Stimulated activated memory B cell treated with anti-CD40 and anti-IgM and Interleukin-4, amounts not matched to agents 10 μg/mL and 1 μg/mL and 100 μg/mL, for 72 hours (primary cell): Measurements from ENCODE around the gene RERE.
A peak's percentile ranks its signal among the peaks of the same experiment; 100 is the strongest.

ENCODE experiments used
- ATAC-seq: fragments of 150-1000 bp; cut with Tn5 transposase; 2 replicates; pipeline ENCODE4 v1.10.0; 2021
- H3K27ac Mint-ChIP-seq: one replicate; pipeline ENCODE4 v1.8.0; 2022; ENCODE audit warnings: mild to moderate bottlenecking, mixed read lengths
- H3K27me3 Mint-ChIP-seq: one replicate; pipeline ENCODE4 v1.8.0; 2022; ENCODE audit warnings: mixed read lengths
- H3K36me3 Mint-ChIP-seq: one replicate; pipeline ENCODE4 v1.8.0; 2022; ENCODE audit warnings: mixed read lengths
- H3K4me1 Mint-ChIP-seq: one replicate; pipeline ENCODE4 v1.8.0; 2022; ENCODE audit warnings: mixed read lengths
- H3K4me3 Mint-ChIP-seq: one replicate; pipeline ENCODE4 v1.8.0; 2022; ENCODE audit warnings: mild to moderate bottlenecking, moderate library complexity, mixed read lengths
- H3K9me3 Mint-ChIP-seq: one replicate; pipeline ENCODE4 v1.8.0; 2022; ENCODE audit warnings: mixed read lengths

Gene RERE

GRCh38 chr1:8497210-8497819 is 320.1 kb downstream of the RERE start:
- peak overlapping the region; percentile 83 for H3K27ac Mint-ChIP-seq
- H3K4me3 Mint-ChIP-seq = no peak overlapping the region
- no peaks in the 10 kb centered on the region for H3K9me3 Mint-ChIP-seq
- H3K4me1 Mint-ChIP-seq = peaks cover 55% of the 10 kb centered on the region
- peaks cover 40% of the 10 kb centered on the region for H3K36me3 Mint-ChIP-seq
- H3K27me3 Mint-ChIP-seq = no peaks in the 10 kb centered on the region
- peak; percentile 75 for ATAC-seq

- H3K4me1 Mint-ChIP-seq = peaks cover 63% of the 10 kb centered on the region
- H3K9me3 Mint-ChIP-seq = no peaks in the 10 kb centered on the region
- H3K36me3 Mint-ChIP-seq = peaks cover 45% of the 10 kb centered on the region
- peak overlapping the region; percentile 83 for H3K27ac Mint-ChIP-seq
- H3K27me3 Mint-ChIP-seq = no peaks in the 10 kb centered on the region
- peak overlapping the region; percentile 21 for H3K4me3 Mint-ChIP-seq
- ATAC-seq = peak; percentile 88
Observed at GRCh38 chr1:8496473-8496872, 321.0 kb downstream of the RERE start.

DNA sequence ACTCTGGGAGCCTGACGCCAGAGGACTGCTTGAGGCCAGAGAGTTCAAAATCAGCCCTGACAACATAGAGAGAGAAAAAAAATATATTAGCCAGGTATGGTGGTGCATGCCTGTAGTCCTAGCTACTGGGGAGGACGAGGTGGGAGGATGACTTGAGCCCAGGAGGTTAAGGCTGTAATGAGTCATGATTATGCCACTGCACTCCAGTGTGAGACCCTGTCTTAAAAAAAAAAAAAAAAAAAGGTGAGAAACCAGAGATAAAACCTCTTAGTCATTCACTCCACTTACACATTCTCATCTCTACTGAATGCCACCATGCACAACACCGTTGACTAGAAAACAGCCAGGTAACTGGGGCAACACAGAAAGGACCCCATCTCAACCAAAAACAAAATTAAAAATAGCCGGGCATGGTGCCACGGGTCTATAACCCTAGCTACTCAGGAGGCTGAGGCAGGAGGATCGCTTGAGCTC is 321.5 kb downstream of the RERE start:
- H3K36me3 Mint-ChIP-seq = peaks cover 45% of the 10 kb centered on the region
- peak overlapping the region; percentile 83 for H3K27ac Mint-ChIP-seq
- H3K4me3 Mint-ChIP-seq = peak overlapping the region; percentile 21
- no peaks in the 10 kb centered on the region for H3K27me3 Mint-ChIP-seq
- no peaks in the 10 kb centered on the region for H3K9me3 Mint-ChIP-seq
- peaks cover 63% of the 10 kb centered on the region for H3K4me1 Mint-ChIP-seq
- ATAC-seq = no peak

GRCh38 chr1:8494681-8495080 is 322.8 kb downstream of the RERE start:
- Mint-ChIP-seq H3K27ac (peak overlapping the region; percentile 83), H3K4me1 (peaks cover 63% of the 10 kb centered on the region), H3K4me3 (no peak overlapping the region), H3K27me3 (no peaks in the 10 kb centered on the region), H3K36me3 (peaks cover 38% of the 10 kb centered on the region), H3K9me3 (no peaks in the 10 kb centered on the region)
- ATAC-seq = no peak

DNA sequence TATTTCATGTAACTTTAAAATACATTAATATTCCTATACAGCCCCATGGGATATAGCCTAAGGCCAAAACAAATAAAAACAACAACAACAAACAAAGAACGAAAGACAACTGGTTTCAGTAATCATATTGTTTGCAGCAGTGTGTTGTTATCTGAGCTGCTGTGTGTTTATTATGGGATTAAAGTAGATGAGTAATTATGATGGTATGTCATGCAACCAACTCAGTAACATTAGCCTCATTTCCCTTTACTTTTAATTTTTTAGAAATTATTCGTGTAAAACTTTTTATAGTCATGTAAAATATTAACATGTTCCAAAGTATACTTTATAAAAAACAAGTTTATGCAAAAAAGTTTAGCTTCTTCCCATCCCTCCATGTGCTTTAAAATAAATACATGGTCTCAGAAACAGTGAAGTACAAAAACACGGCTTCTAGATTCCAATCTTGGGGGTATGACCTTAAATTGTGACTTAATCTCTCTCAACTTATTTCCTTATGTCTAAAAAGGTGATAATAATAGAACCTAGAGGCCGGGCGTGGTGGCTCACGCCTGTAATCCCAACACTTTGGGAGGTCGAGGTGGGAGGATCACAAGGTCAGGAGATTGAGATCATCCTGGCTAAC is 323.4 kb downstream of the RERE start:
- Mint-ChIP-seq H3K27ac (peak overlapping the region; percentile 83), H3K4me1 (peaks cover 63% of the 10 kb centered on the region), H3K27me3 (no peaks in the 10 kb centered on the region), H3K4me3 (peak overlapping the region; percentile 15), H3K36me3 (peaks cover 31% of the 10 kb centered on the region), H3K9me3 (no peaks in the 10 kb centered on the region)
- ATAC-seq = no peak

- H3K27ac Mint-ChIP-seq = no peak overlapping the region
- H3K4me1 Mint-ChIP-seq = peaks cover 7% of the 10 kb centered on the region
- no peaks in the 10 kb centered on the region for H3K27me3 Mint-ChIP-seq
- peaks cover 19% of the 10 kb centered on the region for H3K36me3 Mint-ChIP-seq
- H3K4me3 Mint-ChIP-seq = no peak overlapping the region
- no peak for ATAC-seq
- H3K9me3 Mint-ChIP-seq = no peaks in the 10 kb centered on the region
Observed at GRCh38 chr1:8487249-8487648, 330.2 kb downstream of the RERE start.

GRCh38 chr1:8486047-8486446 is 331.4 kb downstream of the RERE start:
- ATAC-seq = no peak
- H3K9me3 Mint-ChIP-seq = no peaks in the 10 kb centered on the region

DNA sequence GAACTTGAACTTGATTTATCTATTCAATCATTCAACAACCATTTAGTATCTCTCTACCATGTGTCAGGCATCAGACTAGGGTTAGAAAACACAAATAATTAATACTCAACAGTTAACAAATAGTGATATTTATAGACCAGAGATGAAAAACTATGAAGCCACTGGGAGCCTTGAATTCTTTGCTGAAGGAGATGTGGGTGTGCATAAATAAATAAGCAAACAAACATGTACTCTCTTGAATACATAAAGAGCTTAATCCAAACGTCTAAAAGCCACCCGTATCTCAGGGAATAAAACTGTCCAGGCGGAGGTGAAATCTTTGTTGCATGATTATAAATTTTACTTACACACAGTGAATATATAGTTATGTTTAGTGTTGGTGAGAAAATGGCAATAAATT is 333.9 kb downstream of the RERE start:
- no peaks in the 10 kb centered on the region for H3K27me3 Mint-ChIP-seq
- no peak overlapping the region for H3K4me3 Mint-ChIP-seq
- H3K36me3 Mint-ChIP-seq = peaks cover 15% of the 10 kb centered on the region
- H3K9me3 Mint-ChIP-seq = no peaks in the 10 kb centered on the region
- no peak overlapping the region for H3K27ac Mint-ChIP-seq
- H3K4me1 Mint-ChIP-seq = peaks cover 1% of the 10 kb centered on the region
- ATAC-seq = no peak

More at GRCh38 chr1:8486047-8486446, 331.4 kb downstream of the RERE start:
- H3K4me3 Mint-ChIP-seq = no peak overlapping the region
- H3K27me3 Mint-ChIP-seq = no peaks in the 10 kb centered on the region
- H3K4me1 Mint-ChIP-seq = no peaks in the 10 kb centered on the region
- H3K36me3 Mint-ChIP-seq = peaks cover 15% of the 10 kb centered on the region
- no peak overlapping the region for H3K27ac Mint-ChIP-seq

GRCh38 chr1:8482979-8483381 is 334.5 kb downstream of the RERE start:
- Mint-ChIP-seq H3K27me3 (no peaks in the 10 kb centered on the region), H3K4me1 (peaks cover 7% of the 10 kb centered on the region), H3K27ac (no peak overlapping the region), H3K9me3 (no peaks in the 10 kb centered on the region), H3K36me3 (peaks cover 20% of the 10 kb centered on the region), H3K4me3 (no peak overlapping the region)
- ATAC-seq = no peak

DNA sequence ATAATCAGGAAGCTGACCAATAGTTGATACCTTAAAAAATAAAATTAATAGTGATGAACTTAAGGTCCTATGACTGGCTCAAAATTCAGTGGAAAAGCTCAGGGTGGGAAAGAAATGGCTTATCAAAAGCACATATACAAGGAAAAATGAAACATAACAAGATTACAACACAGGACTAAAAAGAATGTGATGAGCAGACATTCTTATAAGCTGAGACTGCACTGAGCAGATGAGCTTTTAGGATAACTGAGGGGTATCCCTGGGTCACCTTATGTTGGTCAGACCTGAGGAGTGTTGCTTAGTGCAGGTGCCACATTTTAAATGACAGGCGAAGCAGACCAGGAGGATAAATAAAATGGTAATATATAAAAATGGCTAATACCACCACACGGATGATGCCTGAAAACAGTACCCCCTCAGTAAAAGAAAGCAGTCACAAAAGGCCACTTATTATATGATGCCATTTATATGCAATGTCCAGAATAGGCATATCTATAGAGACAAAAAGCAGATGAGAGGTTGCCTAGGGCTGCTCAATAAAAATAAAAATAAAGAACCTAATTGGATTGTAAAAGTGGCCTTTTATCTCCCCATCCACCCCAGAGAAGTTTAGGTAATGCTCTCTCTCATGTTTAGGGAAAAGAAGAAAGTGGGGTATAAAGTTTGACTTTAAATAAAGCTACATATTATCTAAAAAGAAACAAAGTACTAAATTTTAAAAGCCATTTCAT is 335.6 kb downstream of the RERE start:
- Mint-ChIP-seq H3K27ac (no peak overlapping the region), H3K4me3 (no peak overlapping the region), H3K36me3 (peaks cover 15% of the 10 kb centered on the region), H3K4me1 (peaks cover 17% of the 10 kb centered on the region), H3K27me3 (no peaks in the 10 kb centered on the region), H3K9me3 (no peaks in the 10 kb centered on the region)
- ATAC-seq = no peak

DNA sequence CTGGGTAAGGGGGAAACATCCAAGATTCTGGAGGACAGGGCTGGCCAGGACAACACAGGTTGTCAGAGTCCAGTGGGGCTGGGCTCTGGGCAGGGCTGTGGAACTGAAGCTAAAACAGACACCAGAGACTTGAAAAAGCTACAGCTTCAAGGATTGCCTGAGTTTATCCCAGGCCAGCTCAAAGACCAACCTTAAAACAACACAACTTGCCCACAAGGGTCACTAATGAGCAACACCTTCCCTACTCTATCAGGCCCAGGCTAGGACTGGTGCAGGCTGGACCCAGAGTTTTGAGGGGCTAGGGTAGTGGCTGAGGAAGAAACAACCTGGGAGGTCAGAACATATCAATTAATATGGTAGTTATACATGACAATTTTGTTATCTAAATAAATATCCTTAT is 338.9 kb downstream of the RERE start:
- no peak for ATAC-seq
- H3K9me3 Mint-ChIP-seq = no peaks in the 10 kb centered on the region
- H3K36me3 Mint-ChIP-seq = peaks cover 6% of the 10 kb centered on the region
- peak overlapping the region; percentile 56 for H3K27ac Mint-ChIP-seq
- H3K27me3 Mint-ChIP-seq = no peaks in the 10 kb centered on the region
- H3K4me1 Mint-ChIP-seq = peaks cover 27% of the 10 kb centered on the region
- H3K4me3 Mint-ChIP-seq = no peak overlapping the region

- peak overlapping the region; percentile 56 for H3K27ac Mint-ChIP-seq
- ATAC-seq = no peak
Observed at GRCh38 chr1:8477983-8478362, 339.5 kb downstream of the RERE start.

DNA sequence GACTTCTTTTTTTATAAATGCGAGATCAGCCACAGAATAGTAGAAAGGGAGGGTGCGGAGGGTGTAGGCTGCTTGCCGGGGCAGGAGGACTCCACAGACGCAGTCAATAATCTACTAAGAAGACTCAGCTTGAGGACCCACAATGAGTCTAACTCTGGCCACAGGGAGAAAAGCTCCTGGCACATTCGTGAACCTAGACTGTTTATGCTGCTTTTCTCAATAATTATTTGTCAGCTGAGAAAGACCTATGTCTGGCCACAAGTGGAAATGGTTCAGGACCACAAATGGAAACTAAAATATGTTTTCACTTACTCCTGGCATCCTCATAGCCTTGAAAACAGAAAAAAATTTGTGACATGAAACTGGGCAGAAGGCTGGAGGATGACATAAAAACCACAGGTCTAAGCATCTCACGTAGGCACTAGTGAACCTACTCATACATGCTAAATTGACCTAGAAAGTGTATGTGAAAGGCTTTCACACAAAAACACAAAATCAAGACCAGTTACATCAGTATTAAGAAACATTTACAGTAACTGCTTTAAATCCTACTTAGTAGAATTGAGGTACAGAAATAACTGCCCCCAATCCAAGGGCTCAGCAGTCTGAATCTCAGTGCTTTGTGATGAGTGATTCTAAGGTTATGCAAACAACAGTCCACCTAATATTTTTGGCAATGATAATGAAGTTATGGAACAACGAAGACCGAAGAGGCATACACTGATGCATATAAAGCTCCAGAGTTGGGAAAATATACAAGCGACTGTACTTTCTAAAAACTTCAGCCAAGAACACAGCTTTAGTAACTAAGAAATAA is 340.1 kb downstream of the RERE start:
- Mint-ChIP-seq H3K4me1 (peaks cover 39% of the 10 kb centered on the region), H3K27me3 (no peaks in the 10 kb centered on the region), H3K36me3 (peaks cover 6% of the 10 kb centered on the region), H3K27ac (peak overlapping the region; percentile 56), H3K9me3 (no peaks in the 10 kb centered on the region), H3K4me3 (no peak overlapping the region)
- peak; percentile 86 for ATAC-seq

More at GRCh38 chr1:8477983-8478362, 339.5 kb downstream of the RERE start:
- H3K4me1 Mint-ChIP-seq = peaks cover 33% of the 10 kb centered on the region
- no peaks in the 10 kb centered on the region for H3K9me3 Mint-ChIP-seq
- no peaks in the 10 kb centered on the region for H3K27me3 Mint-ChIP-seq
- H3K4me3 Mint-ChIP-seq = no peak overlapping the region
- H3K36me3 Mint-ChIP-seq = peaks cover 6% of the 10 kb centered on the region

GRCh38 chr1:8476006-8476405 is 341.4 kb downstream of the RERE start:
- peaks cover 6% of the 10 kb centered on the region for H3K36me3 Mint-ChIP-seq
- H3K9me3 Mint-ChIP-seq = no peaks in the 10 kb centered on the region
- ATAC-seq = no peak
- no peak overlapping the region for H3K4me3 Mint-ChIP-seq
- H3K4me1 Mint-ChIP-seq = peaks cover 42% of the 10 kb centered on the region
- no peaks in the 10 kb centered on the region for H3K27me3 Mint-ChIP-seq
- H3K27ac Mint-ChIP-seq = no peak overlapping the region

DNA sequence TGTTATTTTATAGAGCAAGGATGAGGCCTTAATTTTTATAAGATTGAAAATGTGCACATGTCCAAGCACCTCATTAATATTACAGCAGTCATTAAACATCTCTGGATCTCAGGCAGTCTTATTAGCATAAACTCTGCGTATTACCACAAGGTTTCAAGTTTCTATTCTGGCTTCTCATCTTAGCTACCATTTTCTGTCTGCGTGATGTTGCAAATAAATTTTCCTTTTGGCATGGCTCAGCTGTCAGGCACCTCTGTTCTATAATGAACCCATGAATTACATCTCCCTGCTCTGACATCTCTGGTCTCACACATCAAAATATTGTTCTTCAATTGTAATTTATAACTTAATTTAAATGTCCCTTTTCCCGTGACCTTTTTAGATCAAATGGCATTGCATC is 343.1 kb downstream of the RERE start:
- no peak overlapping the region for H3K4me3 Mint-ChIP-seq
- no peaks in the 10 kb centered on the region for H3K27me3 Mint-ChIP-seq
- H3K27ac Mint-ChIP-seq = no peak overlapping the region
- no peaks in the 10 kb centered on the region for H3K9me3 Mint-ChIP-seq
- no peak for ATAC-seq
- peaks cover 6% of the 10 kb centered on the region for H3K36me3 Mint-ChIP-seq
- peaks cover 42% of the 10 kb centered on the region for H3K4me1 Mint-ChIP-seq
